A549 treated with Hydrocortisone at 1 μM for 4 hours (cell line): ENCODE results near the gene MIA. TPM values are rescaled to one million over a fixed set of nuclear protein-coding genes. Genes with fewer than 3 reads are reported as not detected.

ENCODE experiments used
- total RNA-seq: library from RNA; stranded (reverse); fragments of 200-300 nt; extraction: Qiagen RNA extraction; gene quantifications from 5 replicates; pipeline ENCODE4 v1.2.3, GENCODE V29; 2022

MIA gene
- total RNA-seq, result not detected in 5 replicates

DNA sequence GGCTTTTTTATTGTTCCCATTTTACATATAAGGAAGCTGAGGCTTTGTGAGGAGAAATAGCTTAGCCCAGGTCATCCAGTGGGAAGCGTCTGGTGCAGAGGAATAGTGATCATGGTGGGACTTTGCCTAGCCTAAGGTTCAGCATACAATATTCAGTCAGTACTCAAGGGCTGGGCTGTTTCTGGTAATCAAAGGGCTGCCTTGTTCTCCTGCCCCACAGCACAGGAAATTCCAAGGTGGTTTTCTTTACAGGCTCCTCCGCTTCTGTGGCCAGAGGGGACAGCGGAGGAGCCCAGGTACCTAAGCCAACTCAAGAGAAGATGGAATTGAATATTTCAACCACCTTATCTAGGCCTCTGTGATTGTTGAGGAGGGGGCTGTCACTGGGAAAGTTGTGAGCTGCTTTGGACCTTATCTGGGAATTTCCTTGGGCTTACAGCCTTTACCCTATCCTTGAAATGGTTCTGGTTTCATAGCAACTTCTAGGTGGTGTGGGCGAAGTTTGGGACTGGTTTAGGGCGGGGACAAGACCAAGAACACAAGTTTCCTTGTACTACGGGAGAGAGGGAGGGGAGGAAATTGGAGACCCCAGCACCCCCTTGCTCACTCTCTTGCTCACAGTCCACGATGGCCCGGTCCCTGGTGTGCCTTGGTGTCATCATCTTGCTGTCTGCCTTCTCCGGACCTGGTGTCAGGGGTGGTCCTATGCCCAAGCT, at the start of gene MIA:
Gene MIA (plus strand): TSS at position 606 of the 716 bp plus-strand sequence. CDS start 22 bp downstream, at position 628.

DNA sequence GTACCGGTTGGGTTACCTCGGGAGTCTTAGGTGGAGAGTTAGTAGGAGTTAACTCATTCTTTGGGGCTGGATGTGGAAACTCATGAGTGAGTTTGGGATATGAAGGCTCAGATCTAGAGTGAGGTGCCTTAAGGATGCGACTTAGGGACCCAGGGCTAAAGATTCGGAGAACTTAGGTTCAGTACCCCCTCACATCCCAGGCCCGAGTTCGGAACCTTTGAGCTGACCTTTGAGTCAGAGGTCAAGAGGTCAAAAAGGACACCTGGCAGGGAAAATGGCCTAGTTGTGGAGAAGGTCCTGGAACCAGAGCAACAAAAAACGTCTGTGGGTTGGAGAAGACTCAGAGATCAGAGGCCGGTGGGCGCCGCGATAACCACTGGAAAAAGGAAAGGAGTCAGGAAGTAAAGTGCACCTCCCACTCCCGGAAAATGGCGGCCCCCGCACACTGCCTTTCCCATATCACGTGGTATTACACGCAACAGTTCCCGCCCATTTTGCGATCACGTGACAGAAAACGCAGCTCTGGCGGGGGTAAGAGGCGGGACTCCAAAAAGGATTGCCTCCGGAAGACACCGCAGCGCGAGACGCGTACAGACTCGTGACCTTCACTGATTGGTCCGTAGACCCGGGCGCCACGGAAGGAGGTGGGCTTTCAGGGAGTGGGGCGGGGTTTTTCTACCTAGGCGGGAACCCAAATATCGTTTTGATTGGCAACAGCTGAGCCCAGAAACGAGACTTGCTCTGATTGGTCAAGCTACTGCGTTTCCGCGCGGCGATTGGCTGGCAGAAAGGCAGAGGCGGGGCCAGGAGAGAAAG, 25.1 kb upstream of the MIA start, which contains the start of gene ACTMAP:
Gene ACTMAP (minus strand): TSS at position 420 of the 816 bp plus-strand sequence. CDS start 674 bp downstream, outside the sequence.

DNA sequence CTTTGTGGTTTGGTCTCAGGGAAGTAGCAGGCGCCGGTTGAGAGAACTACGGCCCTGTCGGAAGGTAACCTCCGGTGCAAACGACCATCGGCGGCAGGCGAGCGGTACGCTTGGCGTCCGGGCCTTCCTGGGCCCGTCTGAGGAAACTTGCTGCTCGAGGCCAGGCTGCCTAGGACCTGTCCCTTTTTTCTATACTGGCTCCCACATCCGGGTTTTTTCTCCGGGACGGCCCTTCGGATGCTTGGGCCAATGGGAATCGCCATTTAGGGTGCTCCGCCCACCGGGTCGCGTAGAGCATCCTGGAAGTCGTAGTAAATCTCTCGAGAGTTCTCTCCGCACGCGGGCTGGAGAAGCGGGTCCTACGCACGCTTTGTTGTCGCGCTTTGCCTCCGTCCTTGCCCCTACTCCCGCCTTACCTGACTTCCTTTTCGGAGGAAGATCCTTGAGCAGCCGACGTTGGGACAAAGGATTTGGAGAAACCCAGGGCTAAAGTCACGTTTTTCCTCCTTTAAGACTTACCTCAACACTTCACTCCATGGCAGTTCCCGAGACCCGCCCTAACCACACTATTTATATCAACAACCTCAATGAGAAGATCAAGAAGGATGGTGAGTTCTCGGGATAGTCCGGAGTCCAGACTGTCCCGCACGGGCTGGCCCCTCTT, 24.3 kb upstream of the MIA start, which contains the start of gene SNRPA:
Gene SNRPA (plus strand): TSS at position 330 of the 664 bp plus-strand sequence. CDS start 206 bp downstream, at position 536.

DNA sequence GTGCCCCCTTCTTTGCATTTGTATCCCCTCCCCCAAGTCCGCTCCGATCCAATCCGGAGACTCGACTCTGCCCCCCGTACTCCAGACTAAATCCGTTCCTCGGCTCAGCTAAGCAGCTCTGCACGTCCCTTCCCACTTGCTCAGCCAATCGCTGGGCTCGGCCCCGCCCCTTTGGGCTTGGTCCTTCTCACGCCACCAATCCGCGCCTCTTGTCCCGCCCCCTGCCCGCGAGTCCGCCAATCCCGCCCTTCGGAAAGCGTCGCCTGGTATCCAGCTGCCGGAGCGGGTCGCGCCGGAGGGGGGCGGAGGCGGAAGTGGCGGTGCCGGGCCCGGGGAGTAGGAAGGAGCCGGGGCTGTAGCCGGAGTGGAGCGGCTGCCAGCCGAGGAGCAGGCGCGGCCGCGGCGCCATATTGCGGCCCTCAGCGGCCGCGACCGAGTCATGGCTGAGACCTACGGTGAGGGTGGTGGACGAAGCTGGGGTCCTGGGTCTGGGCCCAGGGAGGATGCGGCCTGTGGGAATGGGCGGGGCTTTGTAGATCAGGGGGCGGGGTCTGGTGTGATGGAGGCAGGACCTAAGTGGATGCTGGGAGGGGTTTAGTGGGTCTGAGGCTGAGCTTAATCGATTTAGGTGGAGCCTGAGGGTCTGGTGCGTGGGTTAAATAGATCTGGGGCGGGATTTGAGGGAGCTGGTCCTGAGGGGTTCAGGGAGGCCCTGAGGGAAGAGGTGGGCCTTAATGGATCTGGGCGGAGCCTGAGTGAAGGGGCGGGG, 2.8 kb downstream of the MIA start, which contains the start of gene RAB4B:
Gene RAB4B (plus strand): TSS at position 311 of the 769 bp plus-strand sequence. CDS start 129 bp downstream, at position 440.

DNA sequence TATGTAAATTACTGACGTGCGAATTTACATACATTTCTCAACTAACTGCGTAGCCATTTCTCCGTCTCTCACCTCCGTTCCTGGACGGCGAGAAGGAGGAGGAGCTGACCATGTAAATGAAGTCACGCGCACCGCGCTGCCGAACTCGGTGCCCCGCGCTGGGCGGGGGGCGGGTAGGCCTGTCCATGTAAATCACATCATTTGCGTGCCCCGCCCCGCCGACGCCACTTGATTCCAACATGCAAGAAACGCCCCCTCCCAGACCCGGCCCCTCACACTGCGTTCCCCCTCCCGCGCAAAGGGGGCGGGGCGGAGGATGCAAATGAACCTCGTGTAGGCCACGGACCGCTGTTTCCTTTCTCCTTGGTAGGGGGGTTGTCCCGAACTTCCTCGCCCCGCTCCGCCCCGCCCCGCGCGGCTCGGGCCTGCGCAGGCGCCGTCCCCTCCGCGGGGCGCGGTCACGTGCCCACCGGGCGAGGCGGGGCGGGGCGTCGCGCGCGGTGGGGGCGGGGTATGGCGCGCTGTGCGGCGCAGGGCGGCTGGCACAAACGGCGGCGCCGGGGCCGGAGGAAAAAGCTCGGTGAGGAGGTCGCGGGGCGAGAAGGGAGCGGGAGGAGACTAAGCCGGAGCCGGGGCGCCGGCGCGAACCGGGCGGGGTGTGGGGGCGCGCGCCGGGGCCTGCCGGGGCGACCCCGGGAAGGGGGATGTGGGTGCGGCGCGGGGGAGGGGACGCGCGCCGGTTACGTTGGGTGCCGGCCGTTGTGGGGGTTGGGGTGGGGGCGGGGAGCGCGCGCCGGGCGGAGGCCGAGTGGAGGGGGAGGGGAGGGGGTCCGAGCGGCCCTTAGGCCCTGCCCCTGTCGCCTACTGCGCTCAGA, 23.6 kb downstream of the MIA start, which contains the start of gene EGLN2:
Gene EGLN2 (plus strand): TSS at position 509 of the 875 bp plus-strand sequence. CDS start 1,382 bp downstream, outside the sequence.

Other genes with a start within 250 kb of the MIA start
- 101 to 139 TPM (median 131 TPM) in 5 replicates for gene SHKBP1, start 198.6 kb upstream of the MIA start, total RNA-seq
- 39.9 to 57.0 TPM (median 49.9 TPM) in 5 replicates for gene LTBP4, start 174.2 kb upstream of the MIA start, total RNA-seq
- gene NUMBL, start 84.9 kb upstream of the MIA start, total RNA-seq, result 61.3 to 81.3 TPM (median 72.9 TPM) in 5 replicates
- gene COQ8B, start 58.6 kb upstream of the MIA start, total RNA-seq, result 87.5 to 108 TPM (median 93.3 TPM) in 5 replicates
- gene ITPKC, start 58.4 kb upstream of the MIA start, total RNA-seq, result 32.7 to 43.3 TPM (median 38.0 TPM) in 5 replicates
- gene ACTMAP, start 25.0 kb upstream of the MIA start, total RNA-seq, result 17.5 to 19.9 TPM (median 18.5 TPM) in 5 replicates
- gene SNRPA, start 24.3 kb upstream of the MIA start, total RNA-seq, result 145 to 182 TPM (median 154 TPM) in 5 replicates
- 14.0 to 20.1 TPM (median 17.1 TPM) in 5 replicates for gene RAB4B, start 2.7 kb downstream of the MIA start, total RNA-seq
- gene EGLN2, start 23.7 kb downstream of the MIA start, total RNA-seq, result 85.4 to 95.3 TPM (median 93.9 TPM) in 5 replicates
- 0.08 TPM in 1 of 5 replicates, not detected in the others for gene CYP2A6, start 74.9 kb downstream of the MIA start, total RNA-seq
- not detected in 5 replicates for gene CYP2A7, start 106.7 kb downstream of the MIA start, total RNA-seq
- 0.03 TPM in 1 of 5 replicates, not detected in the others for gene CYP2B6, start 215.8 kb downstream of the MIA start, total RNA-seq